Measurements from ENCODE around the gene HTR1D.
"Not testable (repeated sequence)": the region's sequence is repeated elsewhere in the genome, so short reads cannot be mapped to it uniquely, and the experiment has no call there.

Gene HTR1D

DNA sequence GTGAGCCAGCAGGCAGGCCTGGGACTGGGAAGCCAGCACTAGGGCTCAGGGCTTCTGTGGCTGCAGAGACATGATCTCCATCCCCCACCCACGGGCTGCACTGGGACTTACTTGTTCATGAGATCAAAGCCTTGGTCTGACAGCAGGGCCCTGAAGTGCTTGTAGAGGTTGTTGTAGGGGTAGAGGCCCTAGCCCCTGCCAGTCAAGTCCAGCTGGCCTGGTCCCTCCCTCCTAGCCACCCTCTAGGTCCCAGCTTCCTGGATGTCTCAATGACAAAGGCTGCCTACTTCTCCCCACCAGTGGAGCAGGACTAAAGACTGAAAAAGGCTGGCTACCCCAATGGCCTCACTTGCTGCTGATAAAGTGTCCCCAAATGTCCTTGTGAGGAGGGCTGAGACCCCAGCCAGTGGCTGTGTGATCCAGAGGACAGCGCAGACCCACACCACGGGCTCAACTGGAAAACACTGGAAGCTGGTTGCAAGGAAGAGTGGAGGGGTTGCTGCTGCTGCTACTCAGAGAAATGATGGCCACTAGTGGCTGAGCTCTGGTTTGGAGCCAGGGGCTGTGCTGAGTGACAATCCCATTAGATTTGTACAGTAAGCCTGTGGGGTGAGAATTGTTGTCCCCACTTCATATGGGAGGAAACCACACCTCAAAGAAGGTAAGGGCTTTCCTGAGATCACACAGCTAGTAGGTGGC is 1.4 kb downstream of the HTR1D start:
- DNase-seq, result no peak

GRCh38 chr1:23215291-23215690 is 2.0 kb downstream of the HTR1D start:
- DNase-seq, result no peak

DNA sequence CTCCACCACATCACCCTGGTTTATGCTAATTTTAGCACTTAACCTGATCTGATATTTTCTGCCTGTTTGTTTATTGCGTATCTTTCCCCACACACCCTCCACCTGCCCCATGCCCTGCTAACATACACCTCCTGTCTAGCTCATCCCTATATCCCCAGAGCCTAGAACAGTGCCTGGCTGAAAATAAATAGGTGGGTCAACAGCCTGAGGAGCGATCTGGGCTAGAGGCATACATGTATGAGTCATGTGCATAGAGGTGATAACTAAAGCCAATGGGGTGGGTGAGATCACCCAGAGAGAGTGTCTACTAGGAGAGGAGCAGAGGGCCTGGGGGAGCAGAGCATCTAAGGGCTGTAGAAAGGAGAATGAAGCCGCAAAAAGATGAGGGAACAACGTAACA is 2.7 kb downstream of the HTR1D start:
- no peak for DNase-seq

GRCh38 chr1:23211955-23212354 is 5.3 kb downstream of the HTR1D start:
- no peak for DNase-seq

DNA sequence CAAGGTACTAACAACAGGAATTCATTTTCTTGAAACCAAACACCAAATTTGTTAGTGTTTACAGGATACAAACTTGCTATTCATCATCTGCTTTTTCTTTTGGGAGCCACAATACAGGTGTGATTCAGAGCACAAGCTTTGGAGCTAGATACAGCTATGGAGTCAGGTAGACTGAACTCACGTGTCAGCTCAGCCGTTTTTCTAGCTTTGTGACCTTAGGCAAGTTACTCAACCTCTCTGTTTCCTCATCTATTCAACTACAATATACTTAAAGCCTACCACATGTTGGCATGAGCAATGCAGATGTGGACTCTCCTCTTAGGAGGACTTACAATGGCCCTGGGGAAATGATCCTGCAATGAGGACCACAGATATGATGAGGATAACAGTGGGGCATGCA is 6.3 kb downstream of the HTR1D start:
- no peak for DNase-seq

GRCh38 chr1:23210351-23210785 is 6.9 kb downstream of the HTR1D start:
- DNase-seq, result no peak

DNA sequence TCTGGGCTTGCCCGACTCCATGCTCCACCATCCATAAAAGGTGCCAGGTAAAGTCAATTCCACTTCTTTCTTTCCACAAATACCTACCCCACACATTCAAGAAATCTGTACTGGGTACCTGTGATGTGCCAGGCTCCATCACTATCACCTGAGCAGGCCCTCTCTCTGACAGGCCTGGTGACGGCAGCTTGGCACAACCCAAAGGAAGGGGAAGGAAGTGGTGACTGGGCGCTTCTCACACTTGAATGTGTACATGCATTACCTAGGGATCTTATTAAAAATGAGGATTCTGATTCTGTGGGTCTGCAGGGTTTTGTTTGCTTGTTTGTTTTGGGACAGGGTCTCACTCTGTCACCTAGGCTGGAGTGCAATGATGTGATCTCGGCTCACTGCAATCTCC is 7.5 kb downstream of the HTR1D start:
- DNase-seq, result no peak

- no peak for DNase-seq
These were observed 8.8 kb downstream of the HTR1D start for GRCh38 chr1:23208527-23208926.

DNA sequence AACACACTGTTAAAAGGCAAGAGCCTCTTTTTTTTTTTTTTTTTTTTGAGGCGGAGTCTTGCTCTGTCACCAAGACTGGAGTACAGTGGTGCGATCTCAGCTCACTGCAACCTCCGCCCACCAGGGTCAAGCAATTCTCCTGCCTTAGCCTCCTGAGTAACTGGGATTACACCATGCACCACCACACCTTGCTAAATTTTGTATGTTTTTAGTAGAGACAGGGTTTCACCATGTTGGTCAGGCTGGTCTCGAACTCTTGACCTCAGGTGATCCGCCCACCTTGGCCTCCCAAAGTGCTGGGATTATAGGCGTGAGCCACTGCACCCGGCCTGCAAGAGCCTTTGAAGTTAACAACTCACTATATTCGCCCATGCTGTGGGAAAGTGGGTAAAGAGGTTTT is 9.6 kb downstream of the HTR1D start:
- DNase-seq, result not testable (repeated sequence)

GRCh38 chr1:23202263-23202749 is 15.0 kb downstream of the HTR1D start:
- DNase-seq, result no peak

DNA sequence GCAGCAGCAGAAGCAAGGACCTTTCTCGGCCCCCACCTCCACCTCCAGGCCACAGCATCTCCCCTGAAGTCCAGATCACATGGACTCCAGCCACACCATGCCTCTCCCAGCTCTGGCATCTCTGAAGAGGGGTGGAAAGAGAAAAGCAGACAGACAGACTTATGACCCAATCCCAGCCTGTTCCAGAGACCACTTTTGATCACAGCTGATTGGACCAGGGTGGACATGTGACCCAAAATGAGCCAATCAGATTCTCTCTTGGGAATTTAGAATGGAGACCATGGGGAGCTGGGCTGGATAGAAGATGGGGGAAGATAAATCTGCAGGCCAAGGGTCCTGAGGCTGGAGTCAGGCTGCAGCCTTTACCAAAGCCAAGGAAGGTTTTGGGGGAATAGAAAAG is 16.4 kb downstream of the HTR1D start:
- DNase-seq, result no peak

- DNase-seq, result no peak
These were observed 18.9 kb downstream of the HTR1D start for GRCh38 chr1:23198373-23198772.

- DNase-seq, result no peak
These were observed 20.5 kb downstream of the HTR1D start for GRCh38 chr1:23196627-23197328.

- DNase-seq, result no peak
These were observed 22.9 kb downstream of the HTR1D start for GRCh38 chr1:23194119-23194984.

DNA sequence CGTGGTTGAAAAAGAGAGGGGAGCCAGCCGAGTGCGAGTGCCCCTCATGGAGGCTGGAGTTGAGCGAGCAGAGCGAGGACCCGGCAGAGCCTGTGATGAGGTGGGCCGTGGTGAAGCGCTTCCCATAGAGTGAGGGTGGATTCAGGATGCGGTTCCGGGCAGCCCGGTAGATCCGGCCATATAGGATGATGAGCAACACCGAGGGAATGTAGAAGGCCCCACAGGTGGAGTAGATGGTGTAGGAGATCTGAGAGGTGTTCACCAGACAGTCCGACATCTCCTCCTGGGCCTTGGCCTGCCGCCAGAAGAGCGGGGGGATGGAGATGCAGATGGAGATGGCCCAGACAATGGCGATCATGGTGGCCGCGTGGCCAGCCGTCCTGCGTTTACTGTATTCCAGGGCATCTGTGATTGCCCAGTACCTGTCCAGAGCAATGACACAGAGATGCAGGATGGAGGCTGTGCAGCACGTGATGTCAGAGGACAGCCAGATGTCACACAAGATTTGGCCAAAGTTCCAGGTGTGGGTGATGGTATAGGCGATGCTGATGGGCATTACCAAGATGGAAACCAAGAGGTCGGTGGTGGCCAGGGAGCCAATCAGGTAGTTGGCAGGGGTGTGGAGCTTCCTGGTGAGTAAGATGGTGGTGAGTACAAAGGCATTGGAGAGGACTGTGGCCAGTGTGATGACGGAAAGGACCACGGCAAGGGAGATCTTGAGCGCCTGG is 23.7 kb downstream of the HTR1D start:
- no peak for DNase-seq

DNA sequence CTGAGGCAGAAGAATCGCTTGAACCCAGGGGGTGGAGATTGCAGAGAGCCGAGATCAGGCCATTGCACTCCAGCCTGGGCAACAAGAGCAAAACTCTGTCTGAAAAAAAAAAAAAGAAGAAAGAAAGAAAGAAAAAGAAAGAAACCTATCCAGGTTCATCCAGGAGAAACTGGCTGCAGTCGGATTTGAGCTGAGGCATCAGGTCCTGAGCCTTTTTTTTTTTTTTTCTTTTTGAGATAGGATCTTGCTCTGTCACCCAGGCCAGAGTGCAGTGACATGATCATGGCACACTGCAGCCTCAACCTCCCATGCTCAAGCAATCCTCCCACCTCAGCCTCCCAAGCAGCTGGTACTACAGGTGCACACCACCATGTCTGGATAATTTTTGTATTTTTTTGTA is 26.1 kb downstream of the HTR1D start:
- DNase-seq, result no peak

DNA sequence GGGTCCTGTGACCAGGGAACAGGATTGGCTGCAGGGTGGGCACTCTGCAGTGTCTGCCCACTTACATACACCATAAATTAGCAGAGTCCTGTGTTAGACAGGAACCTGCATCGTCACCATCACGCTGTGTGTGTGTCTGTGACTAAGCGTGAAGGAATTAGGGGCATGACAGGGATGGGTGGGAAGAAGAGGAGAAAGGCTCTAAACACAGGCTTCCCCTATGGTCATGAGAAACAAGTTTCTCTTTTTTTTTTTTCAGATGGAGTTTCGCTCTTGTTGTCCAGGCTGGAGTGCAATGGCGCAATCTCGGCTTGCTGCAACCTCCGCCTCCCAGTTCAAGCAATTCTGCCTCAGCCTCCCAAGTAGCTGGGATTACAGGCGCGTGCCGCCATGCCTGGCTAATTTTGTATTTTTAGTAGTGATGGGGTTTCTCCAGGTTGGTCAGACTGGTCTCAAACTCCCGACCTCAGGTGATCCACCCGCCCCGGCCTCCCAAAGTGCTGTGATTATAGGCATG is 28.3 kb downstream of the HTR1D start:
- not testable (repeated sequence) for DNase-seq

DNA sequence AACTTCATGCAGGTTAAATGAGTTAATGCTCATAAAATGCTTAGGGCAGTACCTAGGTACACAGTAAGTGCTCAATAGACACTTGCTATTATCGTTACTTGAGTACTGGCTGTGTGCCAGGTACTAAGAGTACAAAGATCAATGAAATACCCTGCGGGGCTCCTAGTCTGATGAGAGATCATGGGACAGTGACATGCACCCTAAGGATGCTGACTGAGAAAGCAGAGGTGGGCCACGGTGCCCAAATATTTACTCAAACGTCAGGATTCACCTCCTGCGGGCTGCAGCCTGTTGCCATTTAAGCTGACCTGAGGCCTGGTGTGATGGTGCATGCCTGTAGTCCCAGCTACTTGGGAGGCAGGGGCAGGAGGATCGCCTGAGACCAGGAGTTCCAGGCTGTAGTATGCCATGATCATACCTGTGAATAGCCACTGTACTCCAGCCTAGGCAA is 28.8 kb downstream of the HTR1D start:
- no peak for DNase-seq

DNA sequence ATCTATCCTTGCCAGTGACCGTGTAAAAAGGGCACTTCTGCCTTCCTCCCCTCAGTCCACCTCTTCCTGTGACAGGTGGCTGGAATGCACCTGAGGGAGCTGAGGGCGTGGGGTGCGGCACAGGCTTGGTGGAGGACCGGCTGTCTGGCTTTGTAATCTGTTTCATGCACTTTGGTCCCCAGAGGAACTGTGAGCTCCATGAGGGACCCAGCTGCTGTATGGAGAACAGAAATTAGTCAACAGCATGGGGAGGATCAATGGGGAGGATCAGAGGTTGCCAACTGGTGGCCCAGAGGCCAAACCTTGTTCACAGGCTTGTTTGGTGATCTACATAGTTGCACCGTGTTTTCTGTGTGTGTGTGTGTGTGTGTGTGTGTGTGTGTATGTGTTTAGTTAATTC is 29.7 kb downstream of the HTR1D start:
- no peak for DNase-seq

DNA sequence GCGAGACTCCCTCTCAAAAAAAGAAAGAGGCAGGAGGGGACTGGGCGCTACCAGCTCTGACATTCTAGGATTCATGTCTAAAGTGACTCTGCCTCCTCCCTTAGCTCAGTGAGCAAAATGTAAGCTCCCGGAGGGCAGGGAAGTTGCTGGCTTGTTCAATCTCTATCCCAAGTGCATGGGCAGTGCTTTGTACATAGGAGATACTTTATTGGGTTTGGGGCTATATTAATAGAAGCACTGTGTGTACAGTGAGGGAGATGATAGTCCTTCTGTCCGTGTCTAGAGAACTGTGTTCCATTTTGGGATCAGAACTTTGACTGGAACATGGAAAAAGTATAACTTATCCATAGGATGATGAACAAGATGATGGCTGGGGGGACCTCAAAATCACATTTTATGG is 31.9 kb downstream of the HTR1D start:
- no peak for DNase-seq

- DNase-seq, result peak; percentile 22 to 63
These were observed 32.9 kb downstream of the HTR1D start for GRCh38 chr1:23184212-23184934.

DNA sequence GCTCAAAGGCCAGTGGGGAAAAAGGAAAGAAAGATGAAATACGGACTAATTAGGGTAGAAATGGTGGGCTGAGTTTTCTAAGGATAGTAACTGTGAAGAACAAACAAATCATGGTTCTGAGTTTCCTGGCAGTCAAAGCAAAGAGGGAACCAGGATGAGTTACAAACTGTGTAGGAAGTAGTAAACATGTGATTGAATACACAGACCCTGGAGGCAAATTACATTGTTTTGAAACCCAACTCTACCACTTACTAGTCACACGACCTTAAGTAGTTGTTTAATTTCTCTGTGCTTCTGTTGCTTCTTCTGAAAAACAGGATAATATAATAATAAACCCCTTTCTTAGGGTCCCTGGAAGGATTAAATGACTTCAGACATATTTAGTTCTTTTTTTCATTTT is 37.4 kb downstream of the HTR1D start:
- DNase-seq, result no peak

Measured in CD4-positive, alpha-beta T cell treated with Interleukin-1 beta for 1 hour (primary cell).